Prostate gland (tissue), 2 donors: ENCODE data around the gene SYCP3.
"Not testable (repeated sequence)": the region's sequence is repeated elsewhere in the genome, so short reads cannot be mapped to it uniquely, and the experiment has no call there.

Source experiments
- POLR2A ChIP-seq: fragments of 450-650 bp; IDR thresholded peaks from one replicate; pipeline ENCODE4 v1.6.1; 2016; ENCODE audit warnings: antibody characterized with exemption, mild to moderate bottlenecking
- POLR2AphosphoS5 ChIP-seq: sonication (generic); formaldehyde crosslinking; IDR thresholded peaks from one replicate; pipeline ENCODE4 v1.6.1; 2017; ENCODE audit warnings: antibody characterized with exemption
- TF ChIP-seq, protein P1 (sequence below), 4 experiments: fragments of 200-600 bp in 2 of 4; fragments of 450-650 bp in 2 of 4; sonication (generic) in 2 of 4; IDR thresholded peaks; 1 replicate in 3 of 4; 2 replicates in 1 of 4; pipeline ENCODE4 v1.5.1; 2016 to 2019; ENCODE audit warnings: antibody characterized with exemption in 4 of 4, mild to moderate bottlenecking in 2 of 4, moderate library complexity in 2 of 4

DNA sequence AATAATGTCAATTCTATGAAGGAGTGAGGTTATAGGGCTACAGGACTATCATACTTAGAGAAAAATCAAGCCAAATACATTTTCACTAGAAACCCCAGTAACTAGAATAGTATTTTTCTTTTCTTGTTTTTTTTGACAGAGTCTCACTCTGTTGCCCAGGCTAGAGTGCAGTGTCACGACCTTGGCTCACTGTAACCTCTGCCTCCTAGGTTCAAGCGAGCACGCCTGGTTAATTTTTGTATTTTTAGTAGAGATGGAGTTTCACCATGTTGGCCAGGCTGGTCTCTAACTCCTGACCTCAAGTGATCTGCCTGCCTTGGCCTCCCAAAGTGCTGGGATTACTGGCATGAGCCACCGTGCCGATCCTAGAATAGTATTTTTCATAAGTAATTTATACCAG, 4.8 kb downstream of the SYCP3 start:
- TF ChIP-seq, protein P1, sequence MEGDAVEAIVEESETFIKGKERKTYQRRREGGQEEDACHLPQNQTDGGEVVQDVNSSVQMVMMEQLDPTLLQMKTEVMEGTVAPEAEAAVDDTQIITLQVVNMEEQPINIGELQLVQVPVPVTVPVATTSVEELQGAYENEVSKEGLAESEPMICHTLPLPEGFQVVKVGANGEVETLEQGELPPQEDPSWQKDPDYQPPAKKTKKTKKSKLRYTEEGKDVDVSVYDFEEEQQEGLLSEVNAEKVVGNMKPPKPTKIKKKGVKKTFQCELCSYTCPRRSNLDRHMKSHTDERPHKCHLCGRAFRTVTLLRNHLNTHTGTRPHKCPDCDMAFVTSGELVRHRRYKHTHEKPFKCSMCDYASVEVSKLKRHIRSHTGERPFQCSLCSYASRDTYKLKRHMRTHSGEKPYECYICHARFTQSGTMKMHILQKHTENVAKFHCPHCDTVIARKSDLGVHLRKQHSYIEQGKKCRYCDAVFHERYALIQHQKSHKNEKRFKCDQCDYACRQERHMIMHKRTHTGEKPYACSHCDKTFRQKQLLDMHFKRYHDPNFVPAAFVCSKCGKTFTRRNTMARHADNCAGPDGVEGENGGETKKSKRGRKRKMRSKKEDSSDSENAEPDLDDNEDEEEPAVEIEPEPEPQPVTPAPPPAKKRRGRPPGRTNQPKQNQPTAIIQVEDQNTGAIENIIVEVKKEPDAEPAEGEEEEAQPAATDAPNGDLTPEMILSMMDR (IDR thresholded peaks at IDR 0.05), result not testable (repeated sequence)
- TF ChIP-seq POLR2A, POLR2AphosphoS5: not testable (repeated sequence)
